Right cardiac atrium (tissue), 5 donors: ENCODE measurements around the gene SNX11. TPM values are rescaled to one million over a fixed set of nuclear protein-coding genes. Genes with fewer than 3 reads are reported as not detected.

ENCODE experiments used
- ATAC-seq, 2 donors: fragments of 200-7000 bp; cut with Tn5 transposase; one replicate each; pipeline versions ENCODE4 v1.8.0 to v1.9.1; 2020; ENCODE audit warnings: moderate library complexity in 2 of 2, mild to moderate bottlenecking in 1 of 2
- DNase-seq, 3 donors: peaks; one replicate each; pipeline ENCODE4 v3.0.0-alpha.2; 2020
- H3K27ac ChIP-seq: one replicate; pipeline ENCODE4 v1.5.1; 2013; ENCODE audit warnings: mild to moderate bottlenecking, low read length, control low read depth, moderate library complexity
- H3K27me3 ChIP-seq: one replicate; pipeline ENCODE4 v1.6.1; 2013; ENCODE audit not compliant: control insufficient read depth, insufficient read depth
- H3K4me1 ChIP-seq: one replicate; pipeline ENCODE4 v1.6.1; 2013; ENCODE audit warnings: low read length; ENCODE audit not compliant: control insufficient read depth, insufficient read depth
- H3K4me3 ChIP-seq: one replicate; pipeline ENCODE4 v1.5.1; 2013; ENCODE audit warnings: low read length, control low read depth
- H3K9me3 ChIP-seq: one replicate; pipeline ENCODE4 v1.6.1; 2013; ENCODE audit warnings: low read length; ENCODE audit not compliant: control insufficient read depth
- WGBS: extraction: QIAGEN DNeasy Blood & Tissue Kit; methylation state at CpG from one replicate; pipeline ENCODE4 v1.1.7; 2013; 5-methylcytosine and 5-hydroxymethylcytosine counted together
- intact Hi-C, 4 donors: fragments of 100-400 bp; cut with DNase I; formaldehyde crosslinking; loops; one replicate each; pipeline versions ENCODE4 v1.11.0 to v1.14.0; 2022 to 2023
- microRNA-seq, 2 donors: library from miRNA; unstranded; fragments of <30 nt; microRNA quantifications; one replicate each; pipeline ENCODE4 v1.2.0, GENCODE V29; 2020 to 2021
- polyA plus RNA-seq: library from polyadenylated mRNA; stranded (reverse); fragments of 200-250 nt; gene quantifications from one replicate; pipeline ENCODE4 v1.2.3, GENCODE V29; 2013
- total RNA-seq, 4 donors: library from RNA; stranded (reverse); fragmentation: NEBNext Ultra II Directional; extraction: Animal tissue kit (Norgen Biotek cat#: 25700); gene quantifications; one replicate each; pipeline ENCODE4 v1.2.1, GENCODE V29; 2021
- donor health status: healthy with polysubstance abuse.
- donor health status: DM: no; HTN: yes; CAD: no.
- donor health status: DM: no; HTN: no; CAD: no.
- donor health status: DM: no; HTN: yes; CAD: no; lungs with severe emphysema.
- donor health status: DM: yes; HTN: yes; CAD: no.

SNX11 gene
- total and polyA plus RNA-seq, 5 donors = 7.5 to 16.6 (median 12.7) TPM

GRCh38 chr17:48162946-48163506 is 55.5 kb downstream of the SNX11 start:
- no peak for ATAC-seq
- H3K9me3 ChIP-seq = no peaks in the 10 kb centered on the region
- no peak overlapping the region for H3K27ac ChIP-seq
- 59% methylated on average over 5 of the region's 5 CpGs for WGBS
- H3K27me3 ChIP-seq = peaks cover 2% of the 10 kb centered on the region
- no peaks in the 10 kb centered on the region for H3K4me1 ChIP-seq
- intact Hi-C loops = no loop called here
- H3K4me3 ChIP-seq = no peak overlapping the region
- DNase-seq = no peak

- WGBS = 98% methylated on average over 1 of the region's 1 CpG
- Histone ChIP-seq H3K27ac (no peak overlapping the region), H3K4me1 (no peaks in the 10 kb centered on the region), H3K9me3 (no peaks in the 10 kb centered on the region), H3K27me3 (peaks cover 3% of the 10 kb centered on the region), H3K4me3 (no peak overlapping the region)
- ATAC-seq (no peak), DNase-seq (no peak)
- intact Hi-C loops = no loop called here
Observed at GRCh38 chr17:48163809-48164208, 56.2 kb downstream of the SNX11 start.

GRCh38 chr17:48169926-48170325 is 62.4 kb downstream of the SNX11 start:
- intact Hi-C loops = no loop called here
- DNase-seq = no peak
- WGBS = 82% methylated on average over 1 of the region's 1 CpG
- H3K27ac ChIP-seq = no peak overlapping the region
- no peaks in the 10 kb centered on the region for H3K4me1 ChIP-seq
- no peak overlapping the region for H3K4me3 ChIP-seq
- no peaks in the 10 kb centered on the region for H3K9me3 ChIP-seq
- H3K27me3 ChIP-seq = peaks cover 3% of the 10 kb centered on the region
- no peak for ATAC-seq

Small RNA genes lying within 50 kb of the gene (microRNA-seq; reads per million reads assigned to microRNA genes)
- 0 reads per million in 2 donors for gene MIR1203

Other genes with a start within 250 kb of the SNX11 start
- 10 to 100 TPM; 15.8 to 20.6 (median 17.9) TPM for gene SP2, start 211.5 kb upstream of the SNX11 start, total RNA-seq
- gene SP2, start 211.5 kb upstream of the SNX11 start, polyA plus RNA-seq = 11.4 TPM
- gene PNPO, start 166.2 kb upstream of the SNX11 start, total RNA-seq = 10 to 100 TPM; 23.9 to 29.9 (median 26.0) TPM
- 16.1 TPM for gene PNPO, start 166.2 kb upstream of the SNX11 start, polyA plus RNA-seq
- gene PRR15L, start 149.9 kb upstream of the SNX11 start, total RNA-seq = not detected
- gene PRR15L, start 149.9 kb upstream of the SNX11 start, polyA plus RNA-seq = not detected
- gene CDK5RAP3, start 136.7 kb upstream of the SNX11 start, total RNA-seq = 10 to 100 TPM; 56.8 to 66.8 (median 64.9) TPM
- 54.3 TPM for gene CDK5RAP3, start 136.7 kb upstream of the SNX11 start, polyA plus RNA-seq
- 10 to 100 TPM; 51.8 to 74.8 (median 68.4) TPM for gene COPZ2, start 70.0 kb upstream of the SNX11 start, total RNA-seq
- 55.4 TPM for gene COPZ2, start 70.0 kb upstream of the SNX11 start, polyA plus RNA-seq
- gene NFE2L1, start 59.4 kb upstream of the SNX11 start, total RNA-seq = 100 to 1,000 TPM; 603 to 811 (median 785) TPM
- 661 TPM for gene NFE2L1, start 59.4 kb upstream of the SNX11 start, polyA plus RNA-seq
- gene CBX1, start 6.3 kb upstream of the SNX11 start, total RNA-seq = 10 to 100 TPM; 29.2 to 37.9 (median 34.5) TPM
- gene CBX1, start 6.3 kb upstream of the SNX11 start, polyA plus RNA-seq = 31.1 TPM